Duodenal mucosa (tissue), 2 donors: ENCODE data around the gene BCAS1.

ENCODE experiments used
- H3K27ac ChIP-seq: one replicate; pipeline ENCODE4 v1.7.0; 2013; ENCODE audit warnings: low read depth, low read length
- H3K27me3 ChIP-seq, 2 donors: one replicate each; pipeline ENCODE4 v1.7.0; 2013; ENCODE audit warnings: low read length in 2 of 2, control low read depth in 1 of 2; ENCODE audit not compliant: insufficient read depth in 2 of 2, control insufficient read depth in 1 of 2
- H3K36me3 ChIP-seq, 2 donors: one replicate each; pipeline ENCODE4 v1.7.0; 2013; ENCODE audit warnings: low read length in 2 of 2, control low read depth in 1 of 2; ENCODE audit not compliant: insufficient read depth in 2 of 2, control insufficient read depth in 1 of 2
- H3K4me1 ChIP-seq, 2 donors: one replicate each; pipeline ENCODE4 v1.7.0; 2013; ENCODE audit warnings: low read length in 2 of 2, control low read depth in 1 of 2; ENCODE audit not compliant: insufficient read depth in 2 of 2, control insufficient read depth in 1 of 2
- H3K4me3 ChIP-seq, 2 donors: one replicate each; pipeline ENCODE4 v1.7.0; 2013; ENCODE audit warnings: low read length in 2 of 2, low read depth in 1 of 2
- H3K9ac ChIP-seq, 2 donors: one replicate each; pipeline ENCODE4 v1.7.0; 2013; ENCODE audit warnings: low read length in 2 of 2, low read depth in 1 of 2
- H3K9me3 ChIP-seq, 2 donors: one replicate each; pipeline ENCODE4 v1.7.0; 2013; ENCODE audit warnings: low read length in 2 of 2, control low read depth in 1 of 2; ENCODE audit not compliant: control insufficient read depth in 1 of 2

The BCAS1 gene

DNA sequence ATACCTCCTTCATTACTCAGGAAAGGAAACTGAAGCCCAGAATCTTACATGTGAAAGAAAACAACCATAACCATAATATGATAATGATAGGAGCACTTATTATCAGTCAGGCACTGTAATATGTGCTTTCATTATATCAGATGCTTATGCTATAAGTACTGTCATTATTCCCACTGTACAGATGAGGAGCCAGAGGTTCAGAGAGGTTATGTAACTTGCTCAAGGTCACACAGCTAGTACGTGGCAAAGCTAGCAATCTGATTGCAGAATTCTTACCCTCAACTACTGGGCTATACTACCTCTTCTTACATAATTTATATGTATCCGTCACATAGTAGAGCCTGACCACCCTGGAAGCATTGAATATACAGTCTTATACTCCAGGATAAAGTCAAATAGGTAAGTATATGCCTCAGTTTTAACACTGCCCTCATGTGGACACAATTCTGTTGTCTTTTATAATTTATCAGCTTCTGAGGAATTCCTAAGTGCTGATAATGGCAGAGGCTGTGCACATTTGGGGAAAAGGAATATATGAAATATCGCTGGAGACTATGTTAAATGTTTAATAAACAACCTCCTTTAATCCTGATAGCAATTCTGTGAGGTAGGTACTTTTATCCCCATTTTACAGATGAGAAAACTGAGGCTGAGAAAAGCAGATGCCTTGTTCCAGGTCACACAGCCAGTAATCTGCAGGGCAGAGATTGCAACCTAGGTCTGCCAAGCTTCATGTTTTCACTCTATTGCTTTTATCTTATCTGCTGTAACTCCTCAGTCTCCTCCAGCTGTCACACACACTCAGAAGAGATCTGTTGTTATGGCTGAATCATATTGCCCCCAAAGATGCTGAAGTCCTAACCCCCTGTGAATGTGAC, 13.4 kb downstream of the BCAS1 start:
- H3K27ac ChIP-seq, result no peak overlapping the region
- H3K9me3 ChIP-seq, result no peaks in the 10 kb centered on the region
- no peak overlapping the region for H3K9ac ChIP-seq
- H3K27me3 ChIP-seq, result no peaks in the 10 kb centered on the region
- H3K4me1 ChIP-seq, result no peaks in the 10 kb centered on the region
- no peaks in the 10 kb centered on the region for H3K36me3 ChIP-seq
- H3K4me3 ChIP-seq, result no peak overlapping the region

- Histone ChIP-seq H3K36me3 (no peaks in the 10 kb centered on the region), H3K9me3 (no peaks in the 10 kb centered on the region), H3K27ac (no peak overlapping the region), H3K27me3 (no peaks in the 10 kb centered on the region), H3K9ac (no peak overlapping the region), H3K4me1 (no peaks in the 10 kb centered on the region), H3K4me3 (no peak overlapping the region)
Measured at GRCh38 chr20:54054516-54054915, 15.9 kb downstream of the BCAS1 start.

DNA sequence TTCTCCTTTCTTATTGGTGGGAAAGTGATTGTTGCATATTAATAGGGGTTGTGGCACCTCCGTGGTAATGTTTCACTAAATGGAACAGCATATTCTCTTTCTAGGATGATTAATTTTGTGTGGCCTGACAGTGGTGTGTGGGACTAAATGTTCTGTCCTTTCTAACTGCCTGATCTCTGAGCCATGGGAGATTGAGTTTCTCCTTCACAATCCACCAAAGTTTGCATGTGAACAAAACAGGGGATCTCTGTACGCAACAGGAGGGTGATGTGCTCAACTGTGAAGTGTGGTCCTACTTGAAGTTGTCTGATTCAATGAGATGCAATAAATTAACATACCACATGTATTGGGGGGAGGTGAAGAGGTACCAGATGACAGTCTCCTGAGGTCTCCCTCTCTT, 19.3 kb downstream of the BCAS1 start:
- Histone ChIP-seq H3K4me1 (no peaks in the 10 kb centered on the region), H3K27me3 (no peaks in the 10 kb centered on the region), H3K27ac (no peak overlapping the region), H3K9ac (no peak overlapping the region), H3K4me3 (no peak overlapping the region), H3K9me3 (no peaks in the 10 kb centered on the region), H3K36me3 (no peaks in the 10 kb centered on the region)

DNA sequence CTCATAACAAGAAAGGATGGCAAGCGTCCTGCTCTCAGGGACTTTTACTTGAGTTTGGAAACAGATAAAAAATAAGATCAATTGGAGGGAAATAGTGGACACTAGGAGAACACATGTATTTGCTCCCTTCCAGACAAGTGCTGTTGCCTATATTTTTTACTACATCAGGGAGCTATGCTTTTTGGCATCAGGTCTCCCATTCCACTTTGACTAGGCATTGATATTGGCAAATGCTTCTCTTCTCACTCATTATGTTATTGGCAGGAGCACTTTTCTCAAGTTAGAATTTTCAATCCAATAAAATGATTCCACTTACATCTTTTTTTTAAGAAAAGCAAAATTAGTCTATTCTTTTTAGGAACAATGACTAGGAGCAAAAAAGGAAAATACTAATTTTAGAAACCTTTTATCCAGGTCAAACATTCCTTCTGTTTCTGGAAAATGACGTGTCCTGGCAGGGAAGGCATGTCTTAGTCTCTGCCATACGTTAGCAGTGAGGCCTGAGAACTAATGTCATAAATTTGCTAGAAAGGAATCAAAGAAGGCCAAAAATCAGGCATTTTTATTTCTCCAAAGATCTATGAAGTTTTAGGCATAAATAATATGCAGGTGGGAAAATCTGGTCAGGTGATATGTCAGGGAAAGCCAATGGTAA, 21.4 kb downstream of the BCAS1 start:
- H3K9ac ChIP-seq, result no peak overlapping the region
- H3K27me3 ChIP-seq, result no peaks in the 10 kb centered on the region
- H3K4me3 ChIP-seq, result no peak overlapping the region
- no peaks in the 10 kb centered on the region for H3K36me3 ChIP-seq
- no peak overlapping the region for H3K27ac ChIP-seq
- H3K4me1 ChIP-seq, result no peaks in the 10 kb centered on the region
- no peaks in the 10 kb centered on the region for H3K9me3 ChIP-seq

DNA sequence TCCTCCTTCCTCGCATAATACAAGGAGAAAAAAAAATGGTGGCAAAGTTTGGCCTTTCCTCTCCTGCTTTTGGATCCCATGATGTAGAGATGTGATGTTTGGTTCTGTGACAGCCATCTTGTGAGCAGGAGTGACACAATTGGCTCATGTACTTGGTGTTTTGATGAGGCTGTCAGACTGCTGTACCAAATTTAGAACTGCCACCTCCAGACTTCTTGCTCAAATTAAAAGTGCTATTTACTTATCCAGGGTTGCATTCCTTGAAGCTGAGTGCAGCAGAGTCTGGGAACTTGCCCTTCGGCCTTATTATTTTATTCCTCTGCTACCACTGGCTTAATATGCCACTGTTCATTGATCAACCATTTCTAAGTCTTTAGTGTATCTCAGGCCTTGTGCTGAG, 21.9 kb downstream of the BCAS1 start:
- Histone ChIP-seq H3K4me3 (no peak overlapping the region), H3K4me1 (no peaks in the 10 kb centered on the region)

GRCh38 chr20:54047720-54048119, 22.7 kb downstream of the BCAS1 start:
- Histone ChIP-seq H3K27me3 (no peaks in the 10 kb centered on the region), H3K9me3 (no peaks in the 10 kb centered on the region), H3K9ac (no peak overlapping the region), H3K27ac (no peak overlapping the region), H3K36me3 (no peaks in the 10 kb centered on the region), H3K4me3 (no peak overlapping the region), H3K4me1 (no peaks in the 10 kb centered on the region)

More for the DNA sequence above, 21.9 kb downstream of the BCAS1 start:
- no peak overlapping the region for H3K9ac ChIP-seq
- H3K27ac ChIP-seq, result no peak overlapping the region
- H3K36me3 ChIP-seq, result no peaks in the 10 kb centered on the region
- H3K9me3 ChIP-seq, result no peaks in the 10 kb centered on the region
- H3K27me3 ChIP-seq, result no peaks in the 10 kb centered on the region

DNA sequence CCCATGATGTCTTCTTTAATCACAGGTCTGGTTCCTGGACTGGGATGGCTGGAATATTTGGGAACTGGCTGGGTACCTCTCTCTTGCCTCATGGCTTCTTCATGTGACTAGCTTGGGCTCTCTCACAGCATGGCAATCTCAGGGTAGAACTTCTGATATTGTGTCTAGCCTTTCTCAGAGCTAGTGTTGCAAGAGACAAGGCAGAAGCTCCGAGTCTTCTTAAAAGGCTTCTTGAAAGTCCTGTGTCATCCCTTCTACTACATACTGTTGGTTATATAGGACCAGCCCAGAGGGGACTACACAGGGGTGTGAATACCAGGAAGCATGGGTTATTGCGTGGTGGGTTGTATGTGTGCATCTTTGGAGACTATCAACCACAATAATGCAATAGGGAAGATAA, 23.3 kb downstream of the BCAS1 start:
- H3K36me3 ChIP-seq, result no peaks in the 10 kb centered on the region
- no peaks in the 10 kb centered on the region for H3K4me1 ChIP-seq
- no peak overlapping the region for H3K9ac ChIP-seq
- no peaks in the 10 kb centered on the region for H3K27me3 ChIP-seq
- H3K9me3 ChIP-seq, result no peaks in the 10 kb centered on the region
- no peak overlapping the region for H3K27ac ChIP-seq
- no peak overlapping the region for H3K4me3 ChIP-seq

DNA sequence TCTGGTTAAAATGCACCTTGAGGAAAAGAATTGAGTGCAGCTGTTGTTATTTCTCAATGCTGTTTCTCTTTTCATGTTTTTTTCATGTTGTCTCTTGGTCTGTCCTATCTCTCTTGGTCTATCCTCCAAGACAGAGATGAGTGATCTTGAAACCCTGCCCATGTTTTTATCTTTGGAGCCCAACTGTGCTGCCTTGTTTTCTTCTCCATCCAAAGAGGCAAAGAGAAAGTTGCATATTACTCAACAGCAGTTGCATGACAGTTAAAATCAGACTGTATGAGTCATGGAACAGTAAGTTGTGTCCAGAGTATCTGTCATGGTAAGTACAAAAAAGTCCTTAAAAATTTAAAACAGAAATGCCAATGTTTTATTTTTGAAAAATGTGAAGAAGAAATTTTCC, 26.2 kb downstream of the BCAS1 start:
- no peak overlapping the region for H3K27ac ChIP-seq
- H3K4me1 ChIP-seq, result no peaks in the 10 kb centered on the region

GRCh38 chr20:54043076-54043967, 27.1 kb downstream of the BCAS1 start:
- Histone ChIP-seq H3K4me3 (no peak overlapping the region), H3K27me3 (no peaks in the 10 kb centered on the region), H3K36me3 (no peaks in the 10 kb centered on the region), H3K9me3 (no peaks in the 10 kb centered on the region), H3K9ac (no peak overlapping the region), H3K27ac (no peak overlapping the region), H3K4me1 (no peaks in the 10 kb centered on the region)

More for the DNA sequence above, 26.2 kb downstream of the BCAS1 start:
- H3K36me3 ChIP-seq, result no peaks in the 10 kb centered on the region
- H3K9me3 ChIP-seq, result no peaks in the 10 kb centered on the region
- no peaks in the 10 kb centered on the region for H3K27me3 ChIP-seq
- no peak overlapping the region for H3K9ac ChIP-seq
- H3K4me3 ChIP-seq, result no peak overlapping the region

DNA sequence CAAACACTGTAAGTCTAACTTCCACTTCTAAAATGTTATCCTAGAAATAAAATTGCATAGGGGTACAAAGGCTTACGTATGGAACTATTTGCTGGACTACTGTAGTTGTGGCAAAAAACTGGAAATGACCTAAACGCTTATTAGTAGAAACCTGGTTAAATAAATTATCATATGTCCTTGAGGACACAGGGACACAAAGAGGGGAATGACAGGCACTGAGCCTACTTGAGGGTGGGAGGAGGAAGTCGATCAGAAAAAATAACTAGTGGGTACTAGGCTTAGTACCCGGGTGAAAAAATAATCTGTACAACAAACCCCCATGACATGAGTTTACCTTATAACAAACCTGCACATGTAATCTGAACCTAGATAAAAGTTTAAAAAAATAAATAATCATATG, 28.4 kb downstream of the BCAS1 start:
- Histone ChIP-seq H3K27ac (no peak overlapping the region), H3K9me3 (no peaks in the 10 kb centered on the region), H3K27me3 (no peaks in the 10 kb centered on the region), H3K9ac (no peak overlapping the region), H3K4me1 (no peaks in the 10 kb centered on the region), H3K36me3 (no peaks in the 10 kb centered on the region), H3K4me3 (no peak overlapping the region)
